HCT116 (cell line): ENCODE data around the gene TPD52L2. TPM values are rescaled to one million over a fixed set of nuclear protein-coding genes. Genes with fewer than 3 reads are reported as not detected.

Source experiments
- ATAC-seq: fragments of 200-7000 bp; cut with Tn5 transposase; 2 replicates; pipeline ENCODE4 v1.9.1; 2020; ENCODE audit warnings: mild to moderate bottlenecking, moderate library complexity
- BruUV-seq: library from RNA; stranded (reverse); fragments of 400-500 nt; replicated peaks from 2 replicates; lab custom pipeline; 2021; lab: Mats Ljungman, UMichigan
- CTCF ChIA-PET: fragments of 300-600 bp; sonication (Branson Sonifier 250); formaldehyde crosslinking; loops from one replicate; lab custom pipeline; 2021; ENCODE audit warnings: antibody characterized with exemption; lab: Charles Lee
- POLR2A ChIA-PET: fragments of 300-600, 350-600 bp; sonication (Branson Sonifier 250); formaldehyde crosslinking; loops from one replicate; lab custom pipeline; 2021; ENCODE audit warnings: antibody characterized with exemption; lab: Charles Lee
- RAD21 ChIA-PET, 2 experiments: fragments of 300-600 bp; sonication (Branson Sonifier 250); formaldehyde crosslinking; loops; one replicate each; lab custom pipeline; 2023; ENCODE audit warnings: low total read pairs in 2 of 2; ENCODE audit not compliant: uncharacterized antibody in 2 of 2, unreplicated experiment in 2 of 2, low non-redundant PET in 1 of 2; lab: Charles Lee
- DNase-seq: peaks from one replicate; pipeline ENCODE4 v3.0.0-alpha.2; 2010; ENCODE audit warnings: low read depth, low spot score
- H2AFZ ChIP-seq: fragments of 200-600 bp; shearing (Covaris generic), sonication (generic); 2 replicates; pipeline ENCODE4 v1.6.1; 2017; ENCODE audit warnings: low read depth, mixed run types, mixed read lengths, antibody characterized with exemption, low read length; ENCODE audit not compliant: poor library complexity, severe bottlenecking
- H3K27ac ChIP-seq: 2 replicates; pipeline ENCODE4 v1.5.1; 2012; ENCODE audit warnings: low read depth, low read length
- H3K27me3 ChIP-seq: fragments of 200-600 bp; sonication (generic); 2 replicates; pipeline ENCODE4 v1.6.1; 2016; ENCODE audit warnings: mixed run types, low read length, mixed read lengths; ENCODE audit not compliant: insufficient read depth
- H3K36me3 ChIP-seq, 2 experiments: fragments of 200-500 bp in 1 of 2; fragments of 200-600 bp in 1 of 2; sonication (Bioruptor generic) in 1 of 2; sonication (generic) in 1 of 2; 2 replicates each; pipeline versions ENCODE4 v1.5.1 to v1.6.1; 2014 to 2016; ENCODE audit warnings: low read length in 2 of 2, inconsistent platforms in 1 of 2, mixed read lengths in 1 of 2, mixed run types in 1 of 2; ENCODE audit not compliant: insufficient read depth in 2 of 2, control insufficient read depth in 1 of 2
- H3K4me1 ChIP-seq, 2 experiments: fragments of 200-600 bp in 1 of 2; sonication (generic) in 1 of 2; 2 replicates each; pipeline versions ENCODE4 v1.5.1 to v1.6.1; 2012 to 2017; ENCODE audit warnings: low read length in 2 of 2, inconsistent platforms in 1 of 2, mild to moderate bottlenecking in 1 of 2, mixed read lengths in 1 of 2, mixed run types in 1 of 2, moderate library complexity in 1 of 2; ENCODE audit not compliant: insufficient read depth in 2 of 2, control insufficient read depth in 1 of 2
- H3K4me2 ChIP-seq: fragments of 200-600 bp; sonication (generic); 2 replicates; pipeline ENCODE4 v1.6.1; 2017; ENCODE audit warnings: mixed run types, low read length, mixed read lengths
- H3K4me3 ChIP-seq, 2 experiments: fragments of 200-600 bp in 1 of 2; sonication (generic) in 1 of 2; replicated peaks in 1 of 2; 2 replicates each; pipeline ENCODE4 v1.5.1; 2011 to 2016; ENCODE audit warnings: low read length in 2 of 2, control low read depth in 1 of 2, low read depth in 1 of 2, mild to moderate bottlenecking in 1 of 2, mixed read lengths in 1 of 2, mixed run types in 1 of 2
- H3K79me2 ChIP-seq: fragments of 200-600 bp; sonication (generic); 2 replicates; pipeline ENCODE4 v1.6.1; 2017; ENCODE audit warnings: mild to moderate bottlenecking, mixed run types, low read length, moderate library complexity, mixed read lengths; ENCODE audit not compliant: insufficient read depth
- H3K9ac ChIP-seq: fragments of 200-600 bp; sonication (generic); 2 replicates; pipeline ENCODE4 v1.6.1; 2016; ENCODE audit warnings: low read length, mixed read lengths
- H3K9me2 ChIP-seq: fragments of 200-600 bp; sonication (generic), shearing (Covaris generic); 2 replicates; pipeline ENCODE4 v1.6.1; 2017; ENCODE audit warnings: mixed run types, mild to moderate bottlenecking, moderate library complexity; ENCODE audit not compliant: insufficient read depth
- H3K9me3 ChIP-seq, 2 experiments: fragments of 200-500 bp in 1 of 2; fragments of 200-600 bp in 1 of 2; sonication (Bioruptor generic) in 1 of 2; sonication (generic) in 1 of 2; 2 replicates each; pipeline ENCODE4 v1.6.1; 2014 to 2017; ENCODE audit warnings: low read length in 2 of 2, mixed read lengths in 2 of 2, inconsistent platforms in 1 of 2, low read depth in 1 of 2, mild to moderate bottlenecking in 1 of 2, mixed run types in 1 of 2, moderate library complexity in 1 of 2; ENCODE audit not compliant: control insufficient read depth in 1 of 2, insufficient read depth in 1 of 2
- H4K20me1 ChIP-seq: fragments of 200-600 bp; sonication (generic), shearing (Covaris generic); 2 replicates; pipeline ENCODE4 v1.6.1; 2017; ENCODE audit warnings: mixed run types, mild to moderate bottlenecking, moderate library complexity; ENCODE audit not compliant: insufficient read depth
- ATF3 ChIP-seq: IDR thresholded peaks from 2 replicates; pipeline ENCODE4 v1.6.1; 2012
- CEBPB ChIP-seq: IDR thresholded peaks from 2 replicates; pipeline ENCODE4 v1.6.1; 2012; ENCODE audit warnings: low read depth
- ELF1 ChIP-seq: IDR thresholded peaks from 2 replicates; pipeline ENCODE4 v1.6.1; 2012; ENCODE audit warnings: low read depth, borderline replicate concordance
- EZH2 ChIP-seq: fragments of 200-600 bp; sonication (generic); IDR thresholded peaks from 2 replicates; pipeline ENCODE4 v1.6.1; 2017; ENCODE audit warnings: antibody characterized with exemption, mixed run types
- EZH2phosphoT487 ChIP-seq: fragments of 200-600 bp; IDR thresholded peaks from 2 replicates; pipeline ENCODE4 v1.6.1; 2018; ENCODE audit warnings: antibody characterized with exemption, borderline replicate concordance
- FOSL1 ChIP-seq: IDR thresholded peaks from 2 replicates; pipeline ENCODE4 v1.6.1; 2012; ENCODE audit warnings: low read depth
- POLR2A ChIP-seq: IDR thresholded peaks from 2 replicates; pipeline ENCODE4 v1.7.0; 2011; ENCODE audit warnings: borderline replicate concordance; ENCODE audit not compliant: insufficient read depth, insufficient read length; ENCODE audit errors: extremely low read depth
- POLR2AphosphoS5 ChIP-seq: IDR thresholded peaks from 2 replicates; pipeline ENCODE4 v1.6.1; 2011; ENCODE audit warnings: mild to moderate bottlenecking, low read depth, low read length, moderate library complexity
- SIN3A ChIP-seq: IDR thresholded peaks from 2 replicates; pipeline ENCODE4 v1.6.1; 2012; ENCODE audit warnings: low read depth
- SP1 ChIP-seq: IDR thresholded peaks from 2 replicates; pipeline ENCODE4 v1.6.1; 2012; ENCODE audit warnings: low read depth
- TCF7L2 ChIP-seq: IDR thresholded peaks from 2 replicates; pipeline ENCODE4 v1.7.0; 2011; ENCODE audit warnings: borderline replicate concordance, inconsistent platforms; ENCODE audit not compliant: insufficient read depth, insufficient read length; ENCODE audit errors: extremely low read depth
- YY1 ChIP-seq: IDR thresholded peaks from 2 replicates; pipeline ENCODE4 v1.6.1; 2011; ENCODE audit warnings: low read length, low read depth, moderate library complexity, mild to moderate bottlenecking; ENCODE audit not compliant: insufficient replicate concordance; ENCODE audit errors: extremely low read depth
- ZFX ChIP-seq: fragments of 450-650 bp; IDR thresholded peaks from 2 replicates; pipeline ENCODE4 v1.6.1; 2017
- intact Hi-C: fragments of 100-400 bp; cut with micrococcal nuclease; formaldehyde crosslinking; loops from 2 replicates; pipeline ENCODE4 v1.10.0; 2022
- total RNA-seq: library from RNA; stranded (reverse); gene quantifications from one replicate; pipeline ENCODE4 v1.2.1, GENCODE V29; 2021; ENCODE audit not compliant: unreplicated experiment
- TF ChIP-seq, protein P1 (sequence below): IDR thresholded peaks from 2 replicates; pipeline ENCODE4 v1.6.1; 2012; ENCODE audit warnings: low read depth
- TF ChIP-seq, protein P2 (sequence below): IDR thresholded peaks from 2 replicates; pipeline ENCODE4 v1.6.1; 2011; ENCODE audit warnings: mild to moderate bottlenecking, low read length, moderate library complexity; ENCODE audit not compliant: insufficient replicate concordance; ENCODE audit errors: extremely low read depth
- TF ChIP-seq, protein P3 (sequence below), 3 experiments: fragments of 200-600 bp in 1 of 3; sonication (generic) in 1 of 3; IDR thresholded peaks in 2 of 3; conservative IDR thresholded peaks in 1 of 3; 2 replicates each; pipeline ENCODE4 v1.5.1; 2012 to 2017; ENCODE audit warnings: low read depth in 2 of 3, low read length in 2 of 3, antibody characterized with exemption in 1 of 3, borderline replicate concordance in 1 of 3, control low read depth in 1 of 3, mild to moderate bottlenecking in 1 of 3, mixed read lengths in 1 of 3, mixed run types in 1 of 3, moderate library complexity in 1 of 3; ENCODE audit not compliant: insufficient read depth in 1 of 3

TPD52L2 gene
- total RNA-seq, 1 experiment from 2014 or later = 149 TPM

GRCh38 chr20:63831646-63831992 lies 33.5 kb upstream of the TPD52L2 start (continued):
- no peak for TF ChIP-seq YY1
- TF ChIP-seq ELF1 = no peak
- TF ChIP-seq, protein P1, sequence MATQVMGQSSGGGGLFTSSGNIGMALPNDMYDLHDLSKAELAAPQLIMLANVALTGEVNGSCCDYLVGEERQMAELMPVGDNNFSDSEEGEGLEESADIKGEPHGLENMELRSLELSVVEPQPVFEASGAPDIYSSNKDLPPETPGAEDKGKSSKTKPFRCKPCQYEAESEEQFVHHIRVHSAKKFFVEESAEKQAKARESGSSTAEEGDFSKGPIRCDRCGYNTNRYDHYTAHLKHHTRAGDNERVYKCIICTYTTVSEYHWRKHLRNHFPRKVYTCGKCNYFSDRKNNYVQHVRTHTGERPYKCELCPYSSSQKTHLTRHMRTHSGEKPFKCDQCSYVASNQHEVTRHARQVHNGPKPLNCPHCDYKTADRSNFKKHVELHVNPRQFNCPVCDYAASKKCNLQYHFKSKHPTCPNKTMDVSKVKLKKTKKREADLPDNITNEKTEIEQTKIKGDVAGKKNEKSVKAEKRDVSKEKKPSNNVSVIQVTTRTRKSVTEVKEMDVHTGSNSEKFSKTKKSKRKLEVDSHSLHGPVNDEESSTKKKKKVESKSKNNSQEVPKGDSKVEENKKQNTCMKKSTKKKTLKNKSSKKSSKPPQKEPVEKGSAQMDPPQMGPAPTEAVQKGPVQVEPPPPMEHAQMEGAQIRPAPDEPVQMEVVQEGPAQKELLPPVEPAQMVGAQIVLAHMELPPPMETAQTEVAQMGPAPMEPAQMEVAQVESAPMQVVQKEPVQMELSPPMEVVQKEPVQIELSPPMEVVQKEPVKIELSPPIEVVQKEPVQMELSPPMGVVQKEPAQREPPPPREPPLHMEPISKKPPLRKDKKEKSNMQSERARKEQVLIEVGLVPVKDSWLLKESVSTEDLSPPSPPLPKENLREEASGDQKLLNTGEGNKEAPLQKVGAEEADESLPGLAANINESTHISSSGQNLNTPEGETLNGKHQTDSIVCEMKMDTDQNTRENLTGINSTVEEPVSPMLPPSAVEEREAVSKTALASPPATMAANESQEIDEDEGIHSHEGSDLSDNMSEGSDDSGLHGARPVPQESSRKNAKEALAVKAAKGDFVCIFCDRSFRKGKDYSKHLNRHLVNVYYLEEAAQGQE = no peak
- TF ChIP-seq EZH2 = no peak
- no peak for TF ChIP-seq POLR2A
- TF ChIP-seq FOSL1 = no peak
- no peak for TF ChIP-seq TCF7L2
- TF ChIP-seq ATF3 = no peak

DNA sequence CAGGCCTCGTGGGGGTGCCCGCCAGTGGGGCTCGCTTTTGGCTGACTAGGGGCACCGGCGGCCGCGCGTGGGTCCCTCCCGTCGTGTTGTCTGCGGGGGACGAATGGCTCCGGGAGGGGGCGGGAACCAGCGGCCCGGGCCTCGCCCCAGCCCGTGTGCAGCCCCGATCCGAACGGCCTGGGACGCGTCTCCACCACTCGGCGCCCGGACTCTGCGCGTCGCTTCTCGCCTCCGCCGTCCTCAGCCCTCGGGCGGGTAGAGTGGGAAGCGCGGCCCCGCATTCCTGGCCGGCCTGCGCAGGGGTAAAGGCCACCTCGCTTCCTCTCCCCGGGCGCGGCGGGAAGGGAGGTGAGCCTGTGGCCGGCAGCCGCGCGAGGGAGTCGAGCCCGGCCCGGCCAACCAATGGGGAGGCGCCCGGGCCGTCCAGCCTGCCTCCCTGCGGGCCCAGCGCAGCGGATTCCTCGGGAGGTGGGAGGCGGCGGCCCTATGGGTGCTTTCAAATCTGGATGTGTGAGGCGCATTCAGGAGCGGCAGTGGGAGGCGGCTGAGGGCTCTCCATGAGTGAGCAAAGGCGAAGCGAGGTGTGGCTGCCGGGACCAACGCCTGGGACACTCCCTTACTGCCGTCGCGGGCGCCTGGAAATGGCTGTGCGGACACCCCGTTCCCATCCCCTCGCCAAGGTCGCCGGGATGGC lies 32.9 kb upstream of the TPD52L2 start:
- peak; percentile 4 for DNase-seq
- ChIA-PET POLR2A (no interaction called here), RAD21 (no interaction called here), CTCF (no interaction called here)
- peak overlapping the region; percentile 38 to 59 for H3K4me3 ChIP-seq
- H3K9me3 ChIP-seq = no peaks in the 10 kb centered on the region
- H3K9ac ChIP-seq = peak overlapping the region; percentile 45
- H3K4me2 ChIP-seq = peak overlapping the region; percentile 88
- H3K79me2 ChIP-seq = 0 out of 2 replicates have a peak, but pooled peaks cover 3% of the 10 kb centered on the region
- H4K20me1 ChIP-seq = no peaks in the 10 kb centered on the region
- no TSS peak for BruUV-seq
- peaks cover 19 to 42% of the 10 kb centered on the region in 2 experiments for H3K4me1 ChIP-seq
- peak; percentile 57 for ATAC-seq
- no peaks in the 10 kb centered on the region for H3K27me3 ChIP-seq
- no peak overlapping the region for H2AFZ ChIP-seq
- intact Hi-C loops = no loop called here
- H3K27ac ChIP-seq = peak overlapping the region; percentile 51; the same call in 1 of the 2 replicates
- no peaks in the 10 kb centered on the region for H3K36me3 ChIP-seq
- H3K9me2 ChIP-seq = no peaks in the 10 kb centered on the region
- TF ChIP-seq, protein P2, sequence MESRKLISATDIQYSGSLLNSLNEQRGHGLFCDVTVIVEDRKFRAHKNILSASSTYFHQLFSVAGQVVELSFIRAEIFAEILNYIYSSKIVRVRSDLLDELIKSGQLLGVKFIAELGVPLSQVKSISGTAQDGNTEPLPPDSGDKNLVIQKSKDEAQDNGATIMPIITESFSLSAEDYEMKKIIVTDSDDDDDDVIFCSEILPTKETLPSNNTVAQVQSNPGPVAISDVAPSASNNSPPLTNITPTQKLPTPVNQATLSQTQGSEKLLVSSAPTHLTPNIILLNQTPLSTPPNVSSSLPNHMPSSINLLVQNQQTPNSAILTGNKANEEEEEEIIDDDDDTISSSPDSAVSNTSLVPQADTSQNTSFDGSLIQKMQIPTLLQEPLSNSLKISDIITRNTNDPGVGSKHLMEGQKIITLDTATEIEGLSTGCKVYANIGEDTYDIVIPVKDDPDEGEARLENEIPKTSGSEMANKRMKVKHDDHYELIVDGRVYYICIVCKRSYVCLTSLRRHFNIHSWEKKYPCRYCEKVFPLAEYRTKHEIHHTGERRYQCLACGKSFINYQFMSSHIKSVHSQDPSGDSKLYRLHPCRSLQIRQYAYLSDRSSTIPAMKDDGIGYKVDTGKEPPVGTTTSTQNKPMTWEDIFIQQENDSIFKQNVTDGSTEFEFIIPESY = no peak
- TF ChIP-seq SIN3A = no peak
- TF ChIP-seq YY1 = no peak
- TF ChIP-seq TCF7L2 = no peak
- no peak for TF ChIP-seq CEBPB
- no peak for TF ChIP-seq ATF3
- peak; percentile 13; the same call in 1 of the 2 replicates for TF ChIP-seq POLR2AphosphoS5
- no peak for TF ChIP-seq EZH2
- TF ChIP-seq SP1 = no peak
- TF ChIP-seq ZFX = peak; percentile 62; the same call in 1 of the 2 replicates
- no peak for TF ChIP-seq EZH2phosphoT487
- TF ChIP-seq, protein P3, sequence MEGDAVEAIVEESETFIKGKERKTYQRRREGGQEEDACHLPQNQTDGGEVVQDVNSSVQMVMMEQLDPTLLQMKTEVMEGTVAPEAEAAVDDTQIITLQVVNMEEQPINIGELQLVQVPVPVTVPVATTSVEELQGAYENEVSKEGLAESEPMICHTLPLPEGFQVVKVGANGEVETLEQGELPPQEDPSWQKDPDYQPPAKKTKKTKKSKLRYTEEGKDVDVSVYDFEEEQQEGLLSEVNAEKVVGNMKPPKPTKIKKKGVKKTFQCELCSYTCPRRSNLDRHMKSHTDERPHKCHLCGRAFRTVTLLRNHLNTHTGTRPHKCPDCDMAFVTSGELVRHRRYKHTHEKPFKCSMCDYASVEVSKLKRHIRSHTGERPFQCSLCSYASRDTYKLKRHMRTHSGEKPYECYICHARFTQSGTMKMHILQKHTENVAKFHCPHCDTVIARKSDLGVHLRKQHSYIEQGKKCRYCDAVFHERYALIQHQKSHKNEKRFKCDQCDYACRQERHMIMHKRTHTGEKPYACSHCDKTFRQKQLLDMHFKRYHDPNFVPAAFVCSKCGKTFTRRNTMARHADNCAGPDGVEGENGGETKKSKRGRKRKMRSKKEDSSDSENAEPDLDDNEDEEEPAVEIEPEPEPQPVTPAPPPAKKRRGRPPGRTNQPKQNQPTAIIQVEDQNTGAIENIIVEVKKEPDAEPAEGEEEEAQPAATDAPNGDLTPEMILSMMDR (IDR thresholded peaks at IDR 0.05 in 2 of 3, conservative IDR thresholded peaks at IDR 0.05 in 1 of 3; ENCODE audit: borderline replicate concordance in 1 of 3, insufficient read depth in 1 of 3, low read depth in 2 of 3, low read length in 2 of 3) = no peak
